Fibroblast of the conjunctiva (primary cell): ENCODE data around the gene CD55.

Experiments
- DNase-seq: peaks from one replicate; pipeline ENCODE4 v3.0.0-alpha.2; 2010; ENCODE audit warnings: low read depth

Gene CD55

GRCh38 chr1:207330011-207330710 lies 8.7 kb downstream of the CD55 start:
- DNase-seq: no peak

GRCh38 chr1:207331354-207332313 lies 10.2 kb downstream of the CD55 start:
- DNase-seq: no peak

GRCh38 chr1:207333009-207333600 lies 11.6 kb downstream of the CD55 start:
- DNase-seq: no peak

- DNase-seq: no peak
Measured at GRCh38 chr1:207333620-207334019, 12.1 kb downstream of the CD55 start.

- no peak for DNase-seq
Measured at GRCh38 chr1:207334337-207334736, 12.9 kb downstream of the CD55 start.

- no peak for DNase-seq
Measured at GRCh38 chr1:207335138-207335537, 13.7 kb downstream of the CD55 start.

GRCh38 chr1:207335695-207336363 lies 14.4 kb downstream of the CD55 start:
- no peak for DNase-seq

- DNase-seq: peak; percentile 35
Measured at GRCh38 chr1:207336559-207337467, 15.3 kb downstream of the CD55 start.

- no peak for DNase-seq
Measured at GRCh38 chr1:207342332-207342731, 20.9 kb downstream of the CD55 start.

GRCh38 chr1:207343675-207344074 lies 22.2 kb downstream of the CD55 start:
- no peak for DNase-seq

GRCh38 chr1:207344221-207344620 lies 22.7 kb downstream of the CD55 start:
- no peak for DNase-seq

GRCh38 chr1:207345644-207346477 lies 24.4 kb downstream of the CD55 start:
- DNase-seq: no peak

GRCh38 chr1:207346513-207346912 lies 25.0 kb downstream of the CD55 start:
- DNase-seq: no peak

GRCh38 chr1:207349979-207350378 lies 28.5 kb downstream of the CD55 start:
- DNase-seq: no peak

GRCh38 chr1:207352554-207352953 lies 31.1 kb downstream of the CD55 start:
- DNase-seq: peak; percentile 13

GRCh38 chr1:207355060-207355459 lies 33.6 kb downstream of the CD55 start:
- no peak for DNase-seq

- no peak for DNase-seq
Measured at GRCh38 chr1:207355513-207356295, 34.2 kb downstream of the CD55 start.

GRCh38 chr1:207361029-207361428 lies 39.6 kb downstream of the CD55 start:
- DNase-seq: no peak

GRCh38 chr1:207361889-207362288 lies 40.4 kb downstream of the CD55 start:
- DNase-seq: no peak
